Parathyroid adenoma (tissue), 2 donors: ENCODE measurements around the gene MAPK8IP1.

Experiments
- H2AFZ ChIP-seq: fragments of 300-600 bp; sonication (generic); one replicate; pipeline ENCODE4 v1.7.0; 2017; ENCODE audit warnings: antibody characterized with exemption, mild to moderate bottlenecking
- H3K27ac ChIP-seq: fragments of 300-600 bp; sonication (generic); one replicate; pipeline ENCODE4 v1.7.0; 2017
- H3K27me3 ChIP-seq: fragments of 300-600 bp; sonication (generic); one replicate; pipeline ENCODE4 v1.7.0; 2017; ENCODE audit warnings: low read length; ENCODE audit not compliant: control insufficient read depth, insufficient read depth
- H3K36me3 ChIP-seq: fragments of 300-600 bp; sonication (generic); one replicate; pipeline ENCODE4 v1.7.0; 2017; ENCODE audit warnings: low read length; ENCODE audit not compliant: control insufficient read depth, insufficient read depth
- H3K4me1 ChIP-seq: fragments of 300-600 bp; sonication (generic); one replicate; pipeline ENCODE4 v1.7.0; 2017; ENCODE audit warnings: control low read depth
- H3K4me2 ChIP-seq: fragments of 300-600 bp; sonication (generic); one replicate; pipeline ENCODE4 v1.7.0; 2017; ENCODE audit warnings: low read length
- H3K4me3 ChIP-seq: fragments of 300-600 bp; sonication (generic); one replicate; pipeline ENCODE4 v1.7.0; 2017; ENCODE audit warnings: low read depth, low read length
- H3K79me2 ChIP-seq: fragments of 300-600 bp; sonication (generic); one replicate; pipeline ENCODE4 v1.7.0; 2017; ENCODE audit warnings: control low read depth
- H3K9ac ChIP-seq: fragments of 300-600 bp; sonication (generic); one replicate; pipeline ENCODE4 v1.7.0; 2017; ENCODE audit warnings: mild to moderate bottlenecking
- H3K9me3 ChIP-seq: fragments of 300-600 bp; sonication (generic); one replicate; pipeline ENCODE4 v1.7.0; 2017; ENCODE audit warnings: low read length; ENCODE audit not compliant: control insufficient read depth
- TF ChIP-seq, protein P1 (sequence below): fragments of 300-600 bp; sonication (generic); IDR thresholded peaks from one replicate; pipeline ENCODE4 v1.7.0; 2017; ENCODE audit warnings: antibody characterized with exemption, mild to moderate bottlenecking
- donor health status: primary hyperparathyroidism.

MAPK8IP1 gene

DNA sequence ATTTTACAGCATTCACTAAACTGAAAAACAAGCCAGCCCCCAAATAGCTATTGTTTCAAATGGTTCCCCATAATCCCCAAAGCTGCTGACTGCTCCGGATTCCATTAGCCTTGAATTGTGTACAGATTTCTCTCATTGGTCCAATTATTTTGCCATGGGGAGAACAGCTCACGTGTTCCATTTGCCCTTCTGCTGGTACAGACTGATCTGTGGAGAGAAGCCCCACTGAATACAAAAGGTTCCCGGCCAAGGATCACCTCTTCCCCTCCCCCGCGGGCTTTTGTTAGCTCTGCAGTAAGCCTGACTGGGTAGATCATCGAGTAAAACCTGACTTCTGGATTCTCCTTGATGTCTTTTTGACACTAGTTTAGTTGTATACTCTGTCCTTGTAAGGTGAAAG, 9.1 kb upstream of the MAPK8IP1 start:
- Histone ChIP-seq H2AFZ (no peak overlapping the region), H3K4me1 (no peaks in the 10 kb centered on the region), H3K9me3 (no peaks in the 10 kb centered on the region), H3K4me2 (no peak overlapping the region), H3K4me3 (no peak overlapping the region), H3K79me2 (no peaks in the 10 kb centered on the region), H3K36me3 (no peaks in the 10 kb centered on the region), H3K27ac (no peak overlapping the region), H3K9ac (no peak overlapping the region), H3K27me3 (no peaks in the 10 kb centered on the region)
- TF ChIP-seq, protein P1, sequence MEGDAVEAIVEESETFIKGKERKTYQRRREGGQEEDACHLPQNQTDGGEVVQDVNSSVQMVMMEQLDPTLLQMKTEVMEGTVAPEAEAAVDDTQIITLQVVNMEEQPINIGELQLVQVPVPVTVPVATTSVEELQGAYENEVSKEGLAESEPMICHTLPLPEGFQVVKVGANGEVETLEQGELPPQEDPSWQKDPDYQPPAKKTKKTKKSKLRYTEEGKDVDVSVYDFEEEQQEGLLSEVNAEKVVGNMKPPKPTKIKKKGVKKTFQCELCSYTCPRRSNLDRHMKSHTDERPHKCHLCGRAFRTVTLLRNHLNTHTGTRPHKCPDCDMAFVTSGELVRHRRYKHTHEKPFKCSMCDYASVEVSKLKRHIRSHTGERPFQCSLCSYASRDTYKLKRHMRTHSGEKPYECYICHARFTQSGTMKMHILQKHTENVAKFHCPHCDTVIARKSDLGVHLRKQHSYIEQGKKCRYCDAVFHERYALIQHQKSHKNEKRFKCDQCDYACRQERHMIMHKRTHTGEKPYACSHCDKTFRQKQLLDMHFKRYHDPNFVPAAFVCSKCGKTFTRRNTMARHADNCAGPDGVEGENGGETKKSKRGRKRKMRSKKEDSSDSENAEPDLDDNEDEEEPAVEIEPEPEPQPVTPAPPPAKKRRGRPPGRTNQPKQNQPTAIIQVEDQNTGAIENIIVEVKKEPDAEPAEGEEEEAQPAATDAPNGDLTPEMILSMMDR, result no peak

DNA sequence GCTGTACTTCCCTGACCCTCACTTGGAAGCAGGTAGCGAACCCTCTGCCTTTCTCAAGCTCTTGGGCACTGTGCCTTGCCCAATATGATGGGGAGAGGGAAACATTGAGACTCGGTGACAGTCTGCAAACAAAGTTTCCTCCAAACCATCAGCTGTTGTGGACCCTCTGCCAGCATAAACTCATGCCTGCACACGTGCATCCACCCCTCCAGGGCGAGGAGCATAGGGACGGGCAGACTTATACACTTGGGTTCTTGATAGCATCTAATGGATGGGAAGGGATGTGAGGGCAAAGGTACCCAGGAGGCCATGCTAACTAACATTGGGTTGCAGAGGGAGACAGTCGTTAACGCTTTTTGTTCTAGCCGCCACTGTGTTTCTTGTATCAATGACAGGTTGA, 8.2 kb upstream of the MAPK8IP1 start:
- H3K4me2 ChIP-seq, result no peak overlapping the region
- TF ChIP-seq, protein P1, result no peak
- no peak overlapping the region for H2AFZ ChIP-seq
- H3K4me1 ChIP-seq, result no peaks in the 10 kb centered on the region
- H3K27me3 ChIP-seq, result no peaks in the 10 kb centered on the region
- H3K4me3 ChIP-seq, result no peak overlapping the region
- no peak overlapping the region for H3K9ac ChIP-seq
- H3K36me3 ChIP-seq, result no peaks in the 10 kb centered on the region
- no peaks in the 10 kb centered on the region for H3K9me3 ChIP-seq
- no peaks in the 10 kb centered on the region for H3K79me2 ChIP-seq
- no peak overlapping the region for H3K27ac ChIP-seq

DNA sequence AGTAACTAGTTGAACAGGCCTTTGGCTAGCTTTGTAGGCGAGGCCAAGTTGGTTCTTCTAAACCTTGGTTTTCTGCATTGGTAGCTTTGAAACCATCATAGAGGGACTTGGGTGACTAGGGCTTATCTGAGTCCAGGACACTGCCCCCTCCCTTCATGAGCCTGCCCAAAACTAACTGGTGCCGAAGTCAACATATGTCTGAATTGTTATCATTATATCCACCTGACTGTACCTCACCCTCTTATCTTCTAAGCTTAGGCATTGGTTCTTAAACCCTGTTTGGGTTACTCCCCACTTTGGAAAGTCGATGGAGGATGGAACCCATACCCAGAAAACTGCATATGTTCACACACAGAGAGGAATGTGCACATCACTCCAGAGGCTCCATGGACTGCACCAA, 7.6 kb upstream of the MAPK8IP1 start:
- no peaks in the 10 kb centered on the region for H3K79me2 ChIP-seq
- H3K4me2 ChIP-seq, result no peak overlapping the region
- no peak overlapping the region for H3K9ac ChIP-seq
- H3K4me3 ChIP-seq, result no peak overlapping the region
- H3K4me1 ChIP-seq, result no peaks in the 10 kb centered on the region
- no peak overlapping the region for H2AFZ ChIP-seq
- H3K36me3 ChIP-seq, result no peaks in the 10 kb centered on the region
- TF ChIP-seq, protein P1, result no peak
- no peak overlapping the region for H3K27ac ChIP-seq
- no peaks in the 10 kb centered on the region for H3K27me3 ChIP-seq
- H3K9me3 ChIP-seq, result no peaks in the 10 kb centered on the region

DNA sequence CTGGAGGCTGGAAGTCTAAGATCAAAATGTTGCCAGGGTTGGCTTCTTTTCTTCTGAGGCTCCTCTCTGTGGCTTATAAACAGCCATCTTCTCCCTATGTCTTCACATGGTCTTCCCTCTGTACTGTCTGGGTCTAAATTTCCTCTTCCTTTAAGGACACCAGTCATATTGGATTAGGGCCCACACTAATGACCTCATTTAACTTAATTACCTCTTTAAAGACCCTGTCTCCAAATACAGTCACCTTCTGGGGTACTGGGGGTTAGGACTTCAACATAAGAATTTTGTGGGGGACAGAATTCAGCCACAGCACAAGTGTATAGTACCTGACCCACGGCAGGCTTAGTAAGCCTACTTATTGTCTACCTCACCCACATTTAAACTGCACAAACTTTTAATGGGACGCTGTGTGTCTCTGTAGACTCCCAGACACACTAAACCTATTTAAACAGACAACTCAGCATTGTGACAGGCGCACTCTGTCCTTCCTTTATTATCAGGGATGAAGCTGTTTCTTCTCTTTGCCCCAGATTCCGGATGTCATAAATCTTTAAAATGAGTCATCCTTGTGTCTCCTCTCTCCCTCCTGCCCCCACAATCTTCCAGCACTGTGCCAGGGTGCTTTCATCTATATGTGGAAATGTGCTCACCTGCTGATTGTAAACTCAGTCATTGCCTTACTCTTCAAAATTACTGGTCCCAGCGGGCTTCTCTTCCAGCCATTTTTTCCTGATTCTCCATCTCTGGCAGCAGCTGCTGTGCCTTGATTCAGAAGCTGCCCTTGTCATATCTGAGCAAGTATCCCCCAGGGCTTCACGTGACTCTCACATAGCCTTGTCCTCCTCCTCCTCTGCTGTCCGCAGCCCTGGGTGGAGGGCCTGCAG, 5.4 kb upstream of the MAPK8IP1 start:
- Histone ChIP-seq H2AFZ (no peak overlapping the region), H3K4me2 (no peak overlapping the region), H3K36me3 (no peaks in the 10 kb centered on the region), H3K9ac (no peak overlapping the region), H3K79me2 (no peaks in the 10 kb centered on the region), H3K9me3 (no peaks in the 10 kb centered on the region), H3K27me3 (no peaks in the 10 kb centered on the region), H3K4me1 (no peaks in the 10 kb centered on the region), H3K4me3 (no peak overlapping the region), H3K27ac (no peak overlapping the region)
- TF ChIP-seq, protein P1, result no peak
